Mammary epithelial cell (primary cell): ENCODE results near the gene ANXA9.

Experiments used
- EZH2 ChIP-seq: IDR thresholded peaks from 2 replicates; pipeline ENCODE4 v1.6.1; 2012; ENCODE audit warnings: low read length, inconsistent platforms, borderline replicate concordance
- TF ChIP-seq, protein P1 (sequence below), 2 donors: IDR thresholded peaks in 1 of 2; conservative IDR thresholded peaks in 1 of 2; 2 replicates each; pipeline ENCODE4 v1.5.1; 2011 to 2012; ENCODE audit warnings: inconsistent platforms in 2 of 2, low read length in 2 of 2, mild to moderate bottlenecking in 2 of 2, control low read depth in 1 of 2, low read depth in 1 of 2; ENCODE audit not compliant: insufficient read depth in 1 of 2; ENCODE audit errors: extremely low read depth in 1 of 2

DNA sequence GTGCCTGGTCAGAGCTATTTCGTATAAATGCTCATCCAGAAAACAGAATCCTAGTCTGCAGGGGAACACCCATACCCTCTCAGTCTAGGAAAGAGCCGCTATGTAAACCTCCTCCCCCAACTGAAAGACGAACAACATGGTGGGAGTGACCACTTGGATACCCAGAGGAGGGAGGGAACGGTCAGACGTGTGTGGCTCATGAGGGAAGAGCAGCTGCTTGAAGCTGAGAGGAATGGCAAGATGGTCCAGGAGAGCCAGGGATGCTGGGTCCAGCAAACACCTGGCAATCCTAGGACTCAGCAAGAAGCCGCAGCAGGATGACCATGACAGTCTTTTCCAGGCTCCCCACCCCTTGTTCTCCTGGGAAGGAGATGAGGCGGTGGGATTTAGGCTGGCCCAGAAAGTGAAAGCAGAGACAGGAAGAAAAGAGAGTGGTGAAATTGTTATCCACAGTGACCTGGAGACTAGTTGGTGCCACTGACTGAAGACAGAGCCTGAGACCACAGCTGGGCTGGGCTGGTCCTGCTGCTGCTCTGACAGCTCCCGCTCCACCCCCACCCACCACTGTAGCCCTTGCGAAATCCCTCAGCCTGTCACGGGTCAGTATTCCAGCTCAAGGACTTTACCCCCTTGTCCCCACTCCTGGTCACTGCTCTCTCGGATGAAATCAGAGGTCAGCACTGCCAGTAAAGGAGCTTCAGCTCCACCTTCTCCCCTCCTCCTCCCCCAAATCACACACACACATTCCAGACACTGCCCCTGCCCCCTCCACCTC is 11.1 kb upstream of the ANXA9 start:
- TF ChIP-seq, protein P1, sequence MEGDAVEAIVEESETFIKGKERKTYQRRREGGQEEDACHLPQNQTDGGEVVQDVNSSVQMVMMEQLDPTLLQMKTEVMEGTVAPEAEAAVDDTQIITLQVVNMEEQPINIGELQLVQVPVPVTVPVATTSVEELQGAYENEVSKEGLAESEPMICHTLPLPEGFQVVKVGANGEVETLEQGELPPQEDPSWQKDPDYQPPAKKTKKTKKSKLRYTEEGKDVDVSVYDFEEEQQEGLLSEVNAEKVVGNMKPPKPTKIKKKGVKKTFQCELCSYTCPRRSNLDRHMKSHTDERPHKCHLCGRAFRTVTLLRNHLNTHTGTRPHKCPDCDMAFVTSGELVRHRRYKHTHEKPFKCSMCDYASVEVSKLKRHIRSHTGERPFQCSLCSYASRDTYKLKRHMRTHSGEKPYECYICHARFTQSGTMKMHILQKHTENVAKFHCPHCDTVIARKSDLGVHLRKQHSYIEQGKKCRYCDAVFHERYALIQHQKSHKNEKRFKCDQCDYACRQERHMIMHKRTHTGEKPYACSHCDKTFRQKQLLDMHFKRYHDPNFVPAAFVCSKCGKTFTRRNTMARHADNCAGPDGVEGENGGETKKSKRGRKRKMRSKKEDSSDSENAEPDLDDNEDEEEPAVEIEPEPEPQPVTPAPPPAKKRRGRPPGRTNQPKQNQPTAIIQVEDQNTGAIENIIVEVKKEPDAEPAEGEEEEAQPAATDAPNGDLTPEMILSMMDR (conservative IDR thresholded peaks at IDR 0.05 in 1 of 2, IDR thresholded peaks at IDR 0.05 in 1 of 2; ENCODE audit: extremely low read depth in 1 of 2, insufficient read depth in 1 of 2, low read depth in 1 of 2, low read length in 2 of 2): no peak
- no peak for TF ChIP-seq EZH2
